GM15510 (cell line): ENCODE results near the gene ANKRD13B.

ENCODE experiments used
- POLR2A ChIP-seq: IDR thresholded peaks from 3 replicates; pipeline ENCODE4 v1.6.1; 2011; ENCODE audit warnings: borderline replicate concordance; ENCODE audit not compliant: insufficient read length; ENCODE audit errors: extremely low read depth

The ANKRD13B gene

GRCh38 chr17:29573871-29574731 lies 18.8 kb upstream of the ANKRD13B start:
- TF ChIP-seq POLR2A = no peak

- TF ChIP-seq POLR2A = no peak
Observed at GRCh38 chr17:29574732-29575510, 18.0 kb upstream of the ANKRD13B start.

GRCh38 chr17:29575511-29576213 lies 17.3 kb upstream of the ANKRD13B start:
- TF ChIP-seq POLR2A = no peak

DNA sequence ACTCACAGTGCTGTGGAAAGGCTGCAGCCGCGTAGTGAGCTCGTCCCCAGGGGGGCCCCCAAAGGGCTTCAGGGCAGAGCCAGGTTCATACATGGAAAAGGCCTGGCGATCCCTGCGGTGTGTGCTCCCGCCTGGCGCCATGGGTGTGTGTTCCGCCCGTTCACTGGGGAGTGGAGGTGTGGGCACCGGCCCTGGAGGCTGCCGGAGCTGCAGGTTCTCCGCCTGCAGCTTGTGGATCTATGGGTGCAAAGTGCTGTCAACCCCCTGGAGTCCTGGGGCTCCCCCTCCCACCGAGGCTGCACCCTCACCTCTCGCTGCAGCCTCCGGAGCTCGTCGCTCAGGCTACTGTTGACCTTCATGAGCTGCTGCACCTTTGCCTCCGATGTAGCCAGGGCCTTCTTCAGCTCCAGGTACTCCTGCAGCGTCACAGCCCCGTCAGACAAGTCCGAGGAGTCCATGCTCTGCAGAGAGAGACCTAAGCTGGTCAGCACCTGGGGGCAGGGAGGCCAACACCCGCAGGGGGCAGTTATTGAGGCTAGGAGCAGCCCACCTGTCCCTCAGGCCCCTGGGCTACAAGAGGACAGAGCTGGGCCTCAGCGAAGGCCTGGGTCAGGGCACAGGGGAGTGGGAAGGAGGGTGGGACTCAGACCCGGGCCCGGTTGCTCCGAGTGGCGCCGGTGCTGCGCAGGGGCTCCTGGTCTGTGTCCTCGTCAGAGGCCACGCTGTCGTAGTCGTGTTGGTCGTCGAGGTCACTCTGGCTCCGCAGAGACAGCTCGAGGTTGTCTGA lies 16.5 kb upstream of the ANKRD13B start:
- TF ChIP-seq POLR2A = no peak

DNA sequence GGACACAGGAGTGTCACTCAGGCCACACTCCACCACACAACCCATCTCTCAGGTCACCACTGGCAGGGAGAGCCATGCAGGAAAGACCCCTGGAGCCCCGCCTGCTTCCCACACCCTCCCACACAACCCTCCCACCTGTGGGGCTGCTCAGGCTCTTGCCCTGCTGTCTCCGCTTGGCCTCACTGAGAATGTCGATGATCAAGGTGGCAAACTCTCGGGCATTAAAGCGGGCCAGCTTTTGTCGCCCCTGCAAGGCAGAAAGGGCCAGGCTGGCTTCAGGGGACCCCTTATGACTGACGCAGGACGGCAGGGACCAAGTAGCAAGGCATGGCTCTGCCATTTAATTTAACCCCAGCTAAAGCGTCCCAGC lies 15.9 kb upstream of the ANKRD13B start:
- TF ChIP-seq POLR2A = no peak

DNA sequence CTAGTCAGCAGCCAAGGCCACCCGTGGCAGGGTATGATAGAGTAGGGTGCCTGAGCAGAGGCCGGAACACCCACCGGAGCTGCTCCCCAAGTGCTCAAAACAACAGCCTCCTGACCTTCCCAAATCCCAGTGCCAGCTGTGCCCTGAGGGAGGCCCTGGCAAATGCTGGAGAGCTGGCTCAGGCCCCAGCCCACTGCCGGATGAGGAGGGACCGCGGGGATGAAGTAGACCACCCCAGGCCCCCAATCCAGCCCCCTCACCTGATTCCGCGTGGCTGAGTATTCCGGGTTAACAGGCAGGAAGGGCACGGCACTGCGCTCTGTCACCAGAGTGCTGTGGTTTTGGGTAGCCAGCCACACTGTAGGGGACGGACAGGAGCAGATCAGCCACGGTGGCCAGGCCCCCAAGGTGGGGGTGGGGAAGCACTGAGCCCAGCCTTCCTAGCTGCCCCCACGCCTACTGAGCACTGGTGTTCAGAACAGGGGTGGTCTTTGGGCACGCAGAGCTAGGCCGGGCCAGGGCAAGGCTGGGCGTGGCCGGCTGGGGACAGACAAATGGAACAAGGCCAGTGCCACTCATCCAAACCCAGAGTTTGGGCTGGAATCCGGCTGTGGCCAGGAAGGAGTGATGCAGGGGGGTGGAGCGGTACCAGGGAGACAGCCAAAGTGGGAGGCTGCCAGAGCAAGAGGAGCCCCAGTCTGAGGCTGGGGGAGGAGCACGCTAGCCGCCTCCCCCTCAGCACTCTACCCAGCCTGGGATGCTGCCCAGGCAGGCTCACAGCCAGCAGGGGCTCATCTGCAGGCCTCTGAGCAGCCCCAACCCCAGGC lies 15.3 kb upstream of the ANKRD13B start:
- TF ChIP-seq POLR2A = no peak

GRCh38 chr17:29578626-29579485 lies 14.1 kb upstream of the ANKRD13B start:
- TF ChIP-seq POLR2A = no peak

GRCh38 chr17:29579866-29580771 lies 12.8 kb upstream of the ANKRD13B start:
- no peak for TF ChIP-seq POLR2A

DNA sequence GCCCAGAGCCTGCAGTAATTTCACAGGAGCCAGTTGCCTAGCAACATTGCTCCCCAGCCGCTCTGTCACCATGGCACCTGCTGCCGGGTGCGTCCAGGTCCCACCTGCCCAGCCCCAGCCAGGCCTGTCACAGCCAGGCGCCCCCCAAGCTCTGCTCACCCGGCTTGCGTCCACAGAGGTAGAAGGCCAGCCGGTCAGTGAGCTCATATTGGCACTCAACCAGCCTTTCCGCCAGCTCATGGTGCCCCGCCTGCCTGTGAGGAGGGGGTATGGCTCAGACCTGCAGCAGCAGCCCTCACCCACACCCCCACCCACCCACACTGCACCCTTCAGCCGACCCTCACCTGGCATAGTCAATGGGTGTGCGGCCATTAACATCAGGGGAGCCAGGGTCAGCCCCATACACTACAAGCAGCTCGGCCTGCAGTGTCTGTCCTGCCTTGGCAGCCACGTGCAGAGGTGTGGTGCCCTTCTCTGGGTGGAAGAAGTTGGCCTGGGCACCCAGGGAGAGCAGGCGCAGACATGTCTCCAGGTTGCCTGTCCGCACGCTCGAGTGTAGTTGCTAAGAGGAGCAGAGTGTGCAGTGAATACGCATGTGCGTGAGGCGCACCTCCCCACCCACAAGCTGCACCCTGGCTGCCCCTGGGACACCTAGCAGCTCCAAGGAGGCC lies 11.2 kb upstream of the ANKRD13B start:
- no peak for TF ChIP-seq POLR2A

DNA sequence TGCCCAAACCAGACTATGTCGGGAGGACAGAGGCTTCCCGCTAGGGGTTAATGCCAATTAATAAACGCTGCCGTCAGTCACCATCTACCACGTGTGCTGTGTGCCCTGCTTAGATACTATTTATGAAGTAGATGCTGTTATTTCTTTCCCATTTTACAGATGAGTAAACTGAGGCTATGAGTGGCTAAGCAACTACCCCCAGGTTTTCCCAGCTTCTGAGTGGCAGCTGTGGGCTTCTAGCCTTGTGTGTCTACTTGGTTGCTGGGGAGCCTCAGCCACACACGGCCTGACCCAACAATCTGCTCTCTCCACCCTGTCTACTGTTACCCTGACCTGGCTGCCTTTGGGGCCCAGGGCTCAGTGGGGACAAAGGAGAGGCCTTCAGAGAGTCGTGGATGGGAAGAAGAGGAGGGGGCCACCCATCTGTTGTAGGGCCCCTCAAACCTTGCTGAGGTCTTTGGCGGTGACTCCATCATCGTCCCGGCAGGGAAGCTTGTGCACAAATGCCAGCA lies 10.6 kb upstream of the ANKRD13B start:
- no peak for TF ChIP-seq POLR2A

DNA sequence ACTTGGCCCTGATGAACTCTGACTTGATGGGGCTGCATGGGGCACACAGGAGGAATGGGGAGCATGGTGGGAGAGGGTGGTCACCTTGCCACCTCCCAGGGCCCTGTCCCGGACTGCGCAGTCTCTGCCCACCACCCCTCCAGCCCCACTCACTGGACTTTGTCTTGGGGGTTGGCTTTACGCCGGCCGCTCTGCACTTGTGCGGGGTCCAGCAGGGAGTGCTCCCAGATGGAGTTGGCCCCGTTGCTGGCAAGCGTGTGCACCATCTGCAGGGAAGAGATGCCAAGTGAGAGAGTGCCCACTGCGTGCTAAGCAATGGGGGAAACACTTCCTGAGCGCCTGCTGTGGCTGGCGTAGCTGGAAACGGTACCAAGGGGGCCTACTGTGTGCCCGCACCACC lies 10.2 kb upstream of the ANKRD13B start:
- no peak for TF ChIP-seq POLR2A
